GM23338 (cell line): ENCODE measurements around the gene HS6ST2. TPM values are rescaled to one million over a fixed set of nuclear protein-coding genes. Genes with fewer than 3 reads are reported as not detected.

Experiments
- ATAC-seq: fragments of 200-7000 bp; cut with Tn5 transposase; 3 replicates; pipeline ENCODE4 v1.9.1; 2020
- DNase-seq: peaks from one replicate; pipeline ENCODE4 v3.0.0-alpha.2; 2015; ENCODE audit warnings: low spot score
- H2AFZ ChIP-seq: fragments of 200-600 bp; sonication (generic); 2 replicates; pipeline ENCODE4 v1.8.0; 2016; ENCODE audit warnings: antibody characterized with exemption, mild to moderate bottlenecking, moderate library complexity
- H3F3A ChIP-seq: fragments of 200-600 bp; sonication (generic); replicated peaks from 2 replicates; pipeline ENCODE4 v1.8.0; 2017; ENCODE audit warnings: antibody characterized with exemption, mixed run types, low read depth
- H3K27ac ChIP-seq: fragments of 200-600 bp; sonication (generic); 2 replicates; pipeline ENCODE4 v1.6.1; 2016; ENCODE audit warnings: low read depth
- H3K27me3 ChIP-seq: fragments of 200-600 bp; sonication (generic); 2 replicates; pipeline ENCODE4 v1.8.0; 2016; ENCODE audit warnings: mild to moderate bottlenecking, mixed run types, moderate library complexity; ENCODE audit not compliant: insufficient read depth
- H3K36me3 ChIP-seq: fragments of 200-600 bp; sonication (generic); 2 replicates; pipeline ENCODE4 v1.8.0; 2016; ENCODE audit warnings: mild to moderate bottlenecking; ENCODE audit not compliant: insufficient read depth
- H3K4me1 ChIP-seq: fragments of 200-600 bp; sonication (generic); 2 replicates; pipeline ENCODE4 v1.8.0; 2016; ENCODE audit warnings: mild to moderate bottlenecking, moderate library complexity; ENCODE audit not compliant: insufficient read depth
- H3K4me2 ChIP-seq: fragments of 200-600 bp; sonication (generic); 2 replicates; pipeline ENCODE4 v1.7.1; 2017; ENCODE audit warnings: mixed run types
- H3K4me3 ChIP-seq: fragments of 200-600 bp; sonication (generic); 2 replicates; pipeline ENCODE4 v1.6.1; 2016; ENCODE audit warnings: mixed run types
- H3K79me2 ChIP-seq: fragments of 200-600 bp; sonication (generic); replicated peaks from 2 replicates; pipeline ENCODE4 v1.8.0; 2017; ENCODE audit warnings: mild to moderate bottlenecking; ENCODE audit not compliant: insufficient read depth
- H3K9me2 ChIP-seq: fragments of 200-600 bp; sonication (generic); 2 replicates; pipeline ENCODE4 v1.8.0; 2017; ENCODE audit not compliant: insufficient read depth
- H4K20me1 ChIP-seq: fragments of 200-600 bp; sonication (generic); replicated peaks from 2 replicates; pipeline ENCODE4 v1.8.0; 2017; ENCODE audit warnings: mild to moderate bottlenecking; ENCODE audit not compliant: insufficient read depth
- H3K27ac Mint-ChIP-seq: 2 replicates; pipeline ENCODE4 v1.8.0; 2020; ENCODE audit warnings: inconsistent platforms, mild to moderate bottlenecking, moderate library complexity, mixed read lengths
- H3K27me3 Mint-ChIP-seq: 3 replicates; pipeline ENCODE4 v1.8.0; 2022; ENCODE audit warnings: low read depth, mild to moderate bottlenecking, moderate library complexity, mixed read lengths, inconsistent platforms; ENCODE audit not compliant: insufficient read depth, poor library complexity
- H3K36me3 Mint-ChIP-seq: 3 replicates; pipeline ENCODE4 v1.8.0; 2021; ENCODE audit warnings: low read depth, mild to moderate bottlenecking, inconsistent platforms, moderate library complexity, mixed read lengths
- H3K4me1 Mint-ChIP-seq: 3 replicates; pipeline ENCODE4 v1.8.0; 2020; ENCODE audit warnings: mild to moderate bottlenecking, inconsistent platforms, mixed read lengths
- H3K4me3 Mint-ChIP-seq: 3 replicates; pipeline ENCODE4 v1.8.0; 2021; ENCODE audit warnings: moderate library complexity, mild to moderate bottlenecking, inconsistent platforms, mixed read lengths
- H3K9me3 Mint-ChIP-seq: 3 replicates; pipeline ENCODE4 v1.8.0; 2020; ENCODE audit warnings: moderate library complexity, mild to moderate bottlenecking, inconsistent platforms, mixed read lengths
- CREB1 ChIP-seq: fragments of 250-450 bp; sonication (Bioruptor Pico); IDR thresholded peaks from 2 replicates; pipeline ENCODE4 v1.5.0; 2020; ENCODE audit warnings: low read depth, mild to moderate bottlenecking, moderate library complexity
- EZH2 ChIP-seq: fragments of 200-600 bp; sonication (generic); IDR thresholded peaks from one replicate; pipeline ENCODE4 v1.8.0; 2017; ENCODE audit warnings: antibody characterized with exemption, mild to moderate bottlenecking, low read depth; ENCODE audit not compliant: unreplicated experiment
- EZH2phosphoT487 ChIP-seq: fragments of 200-600 bp; sonication (generic); IDR thresholded peaks from one replicate; pipeline ENCODE4 v1.8.1; 2018; ENCODE audit warnings: antibody characterized with exemption; ENCODE audit not compliant: unreplicated experiment
- JUNB ChIP-seq: IDR thresholded peaks from one replicate; pipeline ENCODE4 v1.6.1; 2016; ENCODE audit warnings: antibody characterized with exemption; ENCODE audit not compliant: unreplicated experiment
- NANOG ChIP-seq: IDR thresholded peaks from 2 replicates; pipeline ENCODE4 v1.6.1; 2016; ENCODE audit warnings: antibody characterized with exemption, borderline replicate concordance
- POLR2AphosphoS5 ChIP-seq: IDR thresholded peaks from 2 replicates; pipeline ENCODE4 v1.6.1; 2016; ENCODE audit warnings: antibody characterized with exemption, low read depth
- STAT1 ChIP-seq: IDR thresholded peaks from one replicate; pipeline ENCODE4 v1.6.1; 2016; ENCODE audit warnings: antibody characterized with exemption; ENCODE audit not compliant: unreplicated experiment
- ZNF114 ChIP-seq: fragments of 250-450 bp; sonication (Bioruptor Pico); IDR thresholded peaks from 2 replicates; pipeline ENCODE4 v1.5.0; 2020; ENCODE audit warnings: mild to moderate bottlenecking, moderate library complexity
- ZNF331 ChIP-seq: fragments of 250-450 bp; sonication (Bioruptor Pico); IDR thresholded peaks from 2 replicates; pipeline ENCODE4 v1.5.0; 2020; ENCODE audit warnings: low read depth, mild to moderate bottlenecking, moderate library complexity
- polyA plus RNA-seq: library from polyadenylated mRNA; unstranded; fragments of >200 nt; fragmentation: Nextera tagmentation; extraction: Ambion mirVana; gene quantifications from 2 replicates; pipeline ENCODE4 v1.2.1, GENCODE V29; 2016
- total RNA-seq: library from RNA; depleted of rRNA; stranded (reverse); fragments of >200 nt; shearing (Covaris generic); gene quantifications from 2 replicates; pipeline ENCODE4 v1.2.3, GENCODE V29; 2014
- TF ChIP-seq, protein P1 (sequence below): fragments of 250-450 bp; sonication (Bioruptor Pico); IDR thresholded peaks from 2 replicates; pipeline ENCODE4 v1.5.0; 2020; ENCODE audit warnings: mild to moderate bottlenecking, moderate library complexity
- TF ChIP-seq, protein P2 (sequence below), 2 experiments: fragments of 200-600 bp in 1 of 2; sonication (generic) in 1 of 2; conservative IDR thresholded peaks; 2 replicates each; pipeline versions ENCODE4 v1.5.1 to v1.6.1; 2016 to 2017; ENCODE audit warnings: antibody characterized with exemption in 2 of 2, low read depth in 2 of 2, mild to moderate bottlenecking in 2 of 2, moderate library complexity in 1 of 2
- TF ChIP-seq, protein P3 (sequence below): IDR thresholded peaks from 2 replicates; pipeline ENCODE4 v1.6.1; 2016; ENCODE audit warnings: antibody characterized with exemption
- TF ChIP-seq, protein P4 (sequence below): IDR thresholded peaks from one replicate; pipeline ENCODE4 v1.6.1; 2018; ENCODE audit warnings: antibody characterized with exemption; ENCODE audit not compliant: unreplicated experiment

Gene HS6ST2
- total and polyA plus RNA-seq, 2 experiments from 2014 or later, result 0.82 to 4.8 TPM

DNA sequence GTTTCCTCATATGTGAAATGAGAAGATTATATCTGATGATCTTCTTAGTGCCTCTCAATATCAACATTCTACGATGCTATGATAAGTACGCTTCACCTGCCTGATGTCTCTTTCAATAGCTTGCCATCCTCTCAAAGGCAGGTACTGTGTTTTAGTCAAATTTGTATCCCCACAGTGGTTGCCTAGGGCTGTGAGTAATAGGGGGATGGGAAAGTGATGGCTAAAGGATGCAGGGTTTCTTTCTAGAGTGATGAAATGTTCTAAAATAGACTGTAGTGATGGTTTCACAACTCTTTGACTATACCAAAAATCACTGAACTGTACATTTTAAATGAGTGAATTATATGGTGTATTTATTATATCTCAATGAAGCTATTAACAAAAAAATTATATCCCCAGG lies 142.8 kb downstream of the HS6ST2 start:
- no peaks in the 10 kb centered on the region for H3K36me3 Mint-ChIP-seq
- ATAC-seq (no peak), DNase-seq (no peak)
- peaks cover 36% of the 10 kb centered on the region for H3K4me1 Mint-ChIP-seq
- no peaks in the 10 kb centered on the region for H4K20me1 ChIP-seq
- H3F3A ChIP-seq, result no peaks in the 10 kb centered on the region
- H3K9me3 Mint-ChIP-seq, result no peaks in the 10 kb centered on the region
- H3K36me3 ChIP-seq, result no peaks in the 10 kb centered on the region
- H3K27ac ChIP-seq, result no peak overlapping the region
- no peaks in the 10 kb centered on the region for H3K9me2 ChIP-seq
- H3K4me2 ChIP-seq, result no peak overlapping the region
- H3K27ac Mint-ChIP-seq, result no peak overlapping the region
- H3K27me3 Mint-ChIP-seq, result no peaks in the 10 kb centered on the region
- H3K4me1 ChIP-seq, result peaks cover 26% of the 10 kb centered on the region; the same call in 1 of the 2 replicates
- no peak overlapping the region for H3K4me3 ChIP-seq
- H2AFZ ChIP-seq, result no peak overlapping the region
- no peak overlapping the region for H3K4me3 Mint-ChIP-seq
- no peaks in the 10 kb centered on the region for H3K79me2 ChIP-seq
- H3K27me3 ChIP-seq, result no peaks in the 10 kb centered on the region
- TF ChIP-seq POLR2AphosphoS5, result no peak
- TF ChIP-seq, protein P1, sequence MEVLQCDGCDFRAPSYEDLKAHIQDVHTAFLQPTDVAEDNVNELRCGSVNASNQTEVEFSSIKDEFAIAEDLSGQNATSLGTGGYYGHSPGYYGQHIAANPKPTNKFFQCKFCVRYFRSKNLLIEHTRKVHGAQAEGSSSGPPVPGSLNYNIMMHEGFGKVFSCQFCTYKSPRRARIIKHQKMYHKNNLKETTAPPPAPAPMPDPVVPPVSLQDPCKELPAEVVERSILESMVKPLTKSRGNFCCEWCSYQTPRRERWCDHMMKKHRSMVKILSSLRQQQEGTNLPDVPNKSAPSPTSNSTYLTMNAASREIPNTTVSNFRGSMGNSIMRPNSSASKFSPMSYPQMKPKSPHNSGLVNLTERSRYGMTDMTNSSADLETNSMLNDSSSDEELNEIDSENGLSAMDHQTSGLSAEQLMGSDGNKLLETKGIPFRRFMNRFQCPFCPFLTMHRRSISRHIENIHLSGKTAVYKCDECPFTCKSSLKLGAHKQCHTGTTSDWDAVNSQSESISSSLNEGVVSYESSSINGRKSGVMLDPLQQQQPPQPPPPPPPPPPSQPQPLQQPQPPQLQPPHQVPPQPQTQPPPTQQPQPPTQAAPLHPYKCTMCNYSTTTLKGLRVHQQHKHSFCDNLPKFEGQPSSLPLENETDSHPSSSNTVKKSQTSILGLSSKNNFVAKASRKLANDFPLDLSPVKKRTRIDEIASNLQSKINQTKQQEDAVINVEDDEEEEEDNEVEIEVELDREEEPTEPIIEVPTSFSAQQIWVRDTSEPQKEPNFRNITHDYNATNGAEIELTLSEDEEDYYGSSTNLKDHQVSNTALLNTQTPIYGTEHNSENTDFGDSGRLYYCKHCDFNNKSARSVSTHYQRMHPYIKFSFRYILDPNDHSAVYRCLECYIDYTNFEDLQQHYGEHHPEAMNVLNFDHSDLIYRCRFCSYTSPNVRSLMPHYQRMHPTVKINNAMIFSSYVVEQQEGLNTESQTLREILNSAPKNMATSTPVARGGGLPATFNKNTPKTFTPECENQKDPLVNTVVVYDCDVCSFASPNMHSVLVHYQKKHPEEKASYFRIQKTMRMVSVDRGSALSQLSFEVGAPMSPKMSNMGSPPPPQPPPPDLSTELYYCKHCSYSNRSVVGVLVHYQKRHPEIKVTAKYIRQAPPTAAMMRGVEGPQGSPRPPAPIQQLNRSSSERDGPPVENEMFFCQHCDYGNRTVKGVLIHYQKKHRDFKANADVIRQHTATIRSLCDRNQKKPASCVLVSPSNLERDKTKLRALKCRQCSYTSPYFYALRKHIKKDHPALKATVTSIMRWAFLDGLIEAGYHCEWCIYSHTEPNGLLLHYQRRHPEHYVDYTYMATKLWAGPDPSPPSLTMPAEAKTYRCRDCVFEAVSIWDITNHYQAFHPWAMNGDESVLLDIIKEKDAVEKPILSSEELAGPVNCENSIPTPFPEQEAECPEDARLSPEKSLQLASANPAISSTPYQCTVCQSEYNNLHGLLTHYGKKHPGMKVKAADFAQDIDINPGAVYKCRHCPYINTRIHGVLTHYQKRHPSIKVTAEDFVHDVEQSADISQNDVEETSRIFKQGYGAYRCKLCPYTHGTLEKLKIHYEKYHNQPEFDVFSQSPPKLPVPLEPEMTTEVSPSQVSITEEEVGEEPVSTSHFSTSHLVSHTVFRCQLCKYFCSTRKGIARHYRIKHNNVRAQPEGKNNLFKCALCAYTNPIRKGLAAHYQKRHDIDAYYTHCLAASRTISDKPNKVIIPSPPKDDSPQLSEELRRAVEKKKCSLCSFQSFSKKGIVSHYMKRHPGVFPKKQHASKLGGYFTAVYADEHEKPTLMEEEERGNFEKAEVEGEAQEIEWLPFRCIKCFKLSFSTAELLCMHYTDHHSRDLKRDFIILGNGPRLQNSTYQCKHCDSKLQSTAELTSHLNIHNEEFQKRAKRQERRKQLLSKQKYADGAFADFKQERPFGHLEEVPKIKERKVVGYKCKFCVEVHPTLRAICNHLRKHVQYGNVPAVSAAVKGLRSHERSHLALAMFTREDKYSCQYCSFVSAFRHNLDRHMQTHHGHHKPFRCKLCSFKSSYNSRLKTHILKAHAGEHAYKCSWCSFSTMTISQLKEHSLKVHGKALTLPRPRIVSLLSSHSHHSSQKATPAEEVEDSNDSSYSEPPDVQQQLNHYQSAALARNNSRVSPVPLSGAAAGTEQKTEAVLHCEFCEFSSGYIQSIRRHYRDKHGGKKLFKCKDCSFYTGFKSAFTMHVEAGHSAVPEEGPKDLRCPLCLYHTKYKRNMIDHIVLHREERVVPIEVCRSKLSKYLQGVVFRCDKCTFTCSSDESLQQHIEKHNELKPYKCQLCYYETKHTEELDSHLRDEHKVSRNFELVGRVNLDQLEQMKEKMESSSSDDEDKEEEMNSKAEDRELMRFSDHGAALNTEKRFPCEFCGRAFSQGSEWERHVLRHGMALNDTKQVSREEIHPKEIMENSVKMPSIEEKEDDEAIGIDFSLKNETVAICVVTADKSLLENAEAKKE (CRISPR knock-in tag), result no peak
- TF ChIP-seq JUNB, result no peak
- TF ChIP-seq ZNF114 (CRISPR knock-in tag), result no peak
- no peak for TF ChIP-seq EZH2
- no peak for TF ChIP-seq NANOG
- no peak for TF ChIP-seq ZNF331 (CRISPR knock-in tag)
- TF ChIP-seq, protein P2, sequence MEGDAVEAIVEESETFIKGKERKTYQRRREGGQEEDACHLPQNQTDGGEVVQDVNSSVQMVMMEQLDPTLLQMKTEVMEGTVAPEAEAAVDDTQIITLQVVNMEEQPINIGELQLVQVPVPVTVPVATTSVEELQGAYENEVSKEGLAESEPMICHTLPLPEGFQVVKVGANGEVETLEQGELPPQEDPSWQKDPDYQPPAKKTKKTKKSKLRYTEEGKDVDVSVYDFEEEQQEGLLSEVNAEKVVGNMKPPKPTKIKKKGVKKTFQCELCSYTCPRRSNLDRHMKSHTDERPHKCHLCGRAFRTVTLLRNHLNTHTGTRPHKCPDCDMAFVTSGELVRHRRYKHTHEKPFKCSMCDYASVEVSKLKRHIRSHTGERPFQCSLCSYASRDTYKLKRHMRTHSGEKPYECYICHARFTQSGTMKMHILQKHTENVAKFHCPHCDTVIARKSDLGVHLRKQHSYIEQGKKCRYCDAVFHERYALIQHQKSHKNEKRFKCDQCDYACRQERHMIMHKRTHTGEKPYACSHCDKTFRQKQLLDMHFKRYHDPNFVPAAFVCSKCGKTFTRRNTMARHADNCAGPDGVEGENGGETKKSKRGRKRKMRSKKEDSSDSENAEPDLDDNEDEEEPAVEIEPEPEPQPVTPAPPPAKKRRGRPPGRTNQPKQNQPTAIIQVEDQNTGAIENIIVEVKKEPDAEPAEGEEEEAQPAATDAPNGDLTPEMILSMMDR (conservative IDR thresholded peaks at IDR 0.05; ENCODE audit: low read depth in 2 of 2), result no peak
- TF ChIP-seq EZH2phosphoT487, result no peak
- TF ChIP-seq, protein P3, sequence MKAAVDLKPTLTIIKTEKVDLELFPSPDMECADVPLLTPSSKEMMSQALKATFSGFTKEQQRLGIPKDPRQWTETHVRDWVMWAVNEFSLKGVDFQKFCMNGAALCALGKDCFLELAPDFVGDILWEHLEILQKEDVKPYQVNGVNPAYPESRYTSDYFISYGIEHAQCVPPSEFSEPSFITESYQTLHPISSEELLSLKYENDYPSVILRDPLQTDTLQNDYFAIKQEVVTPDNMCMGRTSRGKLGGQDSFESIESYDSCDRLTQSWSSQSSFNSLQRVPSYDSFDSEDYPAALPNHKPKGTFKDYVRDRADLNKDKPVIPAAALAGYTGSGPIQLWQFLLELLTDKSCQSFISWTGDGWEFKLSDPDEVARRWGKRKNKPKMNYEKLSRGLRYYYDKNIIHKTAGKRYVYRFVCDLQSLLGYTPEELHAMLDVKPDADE, result no peak
- TF ChIP-seq, protein P4, sequence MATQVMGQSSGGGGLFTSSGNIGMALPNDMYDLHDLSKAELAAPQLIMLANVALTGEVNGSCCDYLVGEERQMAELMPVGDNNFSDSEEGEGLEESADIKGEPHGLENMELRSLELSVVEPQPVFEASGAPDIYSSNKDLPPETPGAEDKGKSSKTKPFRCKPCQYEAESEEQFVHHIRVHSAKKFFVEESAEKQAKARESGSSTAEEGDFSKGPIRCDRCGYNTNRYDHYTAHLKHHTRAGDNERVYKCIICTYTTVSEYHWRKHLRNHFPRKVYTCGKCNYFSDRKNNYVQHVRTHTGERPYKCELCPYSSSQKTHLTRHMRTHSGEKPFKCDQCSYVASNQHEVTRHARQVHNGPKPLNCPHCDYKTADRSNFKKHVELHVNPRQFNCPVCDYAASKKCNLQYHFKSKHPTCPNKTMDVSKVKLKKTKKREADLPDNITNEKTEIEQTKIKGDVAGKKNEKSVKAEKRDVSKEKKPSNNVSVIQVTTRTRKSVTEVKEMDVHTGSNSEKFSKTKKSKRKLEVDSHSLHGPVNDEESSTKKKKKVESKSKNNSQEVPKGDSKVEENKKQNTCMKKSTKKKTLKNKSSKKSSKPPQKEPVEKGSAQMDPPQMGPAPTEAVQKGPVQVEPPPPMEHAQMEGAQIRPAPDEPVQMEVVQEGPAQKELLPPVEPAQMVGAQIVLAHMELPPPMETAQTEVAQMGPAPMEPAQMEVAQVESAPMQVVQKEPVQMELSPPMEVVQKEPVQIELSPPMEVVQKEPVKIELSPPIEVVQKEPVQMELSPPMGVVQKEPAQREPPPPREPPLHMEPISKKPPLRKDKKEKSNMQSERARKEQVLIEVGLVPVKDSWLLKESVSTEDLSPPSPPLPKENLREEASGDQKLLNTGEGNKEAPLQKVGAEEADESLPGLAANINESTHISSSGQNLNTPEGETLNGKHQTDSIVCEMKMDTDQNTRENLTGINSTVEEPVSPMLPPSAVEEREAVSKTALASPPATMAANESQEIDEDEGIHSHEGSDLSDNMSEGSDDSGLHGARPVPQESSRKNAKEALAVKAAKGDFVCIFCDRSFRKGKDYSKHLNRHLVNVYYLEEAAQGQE, result no peak
- no peak for TF ChIP-seq STAT1
- no peak for TF ChIP-seq CREB1
